Activated naive CD4-positive, alpha-beta T cell treated with anti-CD3 and anti-CD28 coated beads for 36 hours (primary cell): ENCODE results near the gene RBM22. TPM values are rescaled to one million over a fixed set of nuclear protein-coding genes. Genes with fewer than 3 reads are reported as not detected.

ENCODE experiments used
- CTCF ChIA-PET: fragments of 350-600 bp; sonication (Branson Sonifier 250); formaldehyde crosslinking; loops from one replicate; lab custom pipeline; 2021; ENCODE audit warnings: antibody characterized with exemption; lab: Charles Lee
- DNase-seq: peaks from one replicate; pipeline ENCODE4 v3.0.0-alpha.2; 2020
- H3K27ac Mint-ChIP-seq: one replicate; pipeline ENCODE4 v1.8.0; 2021; ENCODE audit warnings: mild to moderate bottlenecking, mixed read lengths
- H3K27me3 Mint-ChIP-seq: one replicate; pipeline ENCODE4 v1.8.0; 2021; ENCODE audit warnings: low read depth, mixed read lengths
- H3K36me3 Mint-ChIP-seq: one replicate; pipeline ENCODE4 v1.8.0; 2021; ENCODE audit warnings: low read depth, mixed read lengths
- H3K4me1 Mint-ChIP-seq: one replicate; pipeline ENCODE4 v1.8.0; 2021; ENCODE audit warnings: low read depth, mixed read lengths
- H3K4me3 Mint-ChIP-seq: one replicate; pipeline ENCODE4 v1.8.0; 2021; ENCODE audit warnings: mild to moderate bottlenecking, moderate library complexity, mixed read lengths
- H3K9me3 Mint-ChIP-seq: one replicate; pipeline ENCODE4 v1.8.0; 2021; ENCODE audit warnings: mixed read lengths
- intact Hi-C: fragments of 100-400 bp; cut with micrococcal nuclease; formaldehyde crosslinking; loops from one replicate; pipeline ENCODE4 v1.15.1; 2023
- total RNA-seq, 2 experiments: library from RNA; stranded (reverse); gene quantifications; one replicate each; pipeline ENCODE4 v1.2.3, GENCODE V29; 2021

The RBM22 gene
- total RNA-seq, 2 experiments from 2014 or later: 86.2 to 88.2 TPM

DNA sequence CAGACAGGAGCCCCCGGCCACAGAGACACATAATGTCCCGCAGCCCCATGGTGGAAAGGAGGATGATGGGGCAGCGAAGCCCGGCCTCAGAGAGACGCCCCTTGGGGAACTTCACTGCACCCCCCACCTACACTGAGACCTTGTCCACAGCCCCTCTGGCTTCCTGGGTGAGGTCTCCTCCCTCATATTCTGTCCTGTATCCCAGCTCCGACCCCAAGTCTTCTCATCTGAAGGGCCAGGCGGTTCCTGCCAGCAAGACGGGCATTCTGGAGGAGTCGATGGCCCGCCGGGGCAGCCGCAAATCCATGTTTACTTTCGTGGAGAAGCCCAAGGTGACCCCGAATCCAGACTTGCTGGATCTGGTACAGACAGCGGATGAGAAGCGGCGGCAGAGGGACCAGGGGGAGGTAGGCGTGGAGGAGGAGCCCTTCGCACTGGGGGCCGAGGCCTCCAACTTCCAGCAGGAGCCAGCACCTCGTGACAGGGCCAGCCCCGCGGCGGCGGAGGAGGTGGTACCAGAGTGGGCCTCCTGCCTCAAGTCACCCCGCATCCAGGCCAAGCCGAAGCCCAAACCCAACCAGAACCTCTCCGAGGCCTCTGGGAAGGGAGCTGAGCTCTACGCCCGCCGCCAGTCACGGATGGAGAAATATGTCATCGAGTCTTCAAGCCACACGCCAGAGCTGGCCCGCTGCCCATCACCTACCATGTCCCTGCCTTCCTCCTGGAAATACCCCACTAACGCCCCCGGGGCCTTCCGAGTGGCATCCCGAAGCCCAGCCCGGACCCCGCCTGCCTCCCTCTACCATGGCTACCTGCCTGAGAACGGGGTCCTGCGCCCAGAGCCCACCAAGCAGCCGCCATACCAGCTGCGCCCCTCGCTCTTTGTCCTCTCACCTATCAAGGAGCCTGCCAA is 51.5 kb downstream of the RBM22 start:
- intact Hi-C loops: no loop called here
- no peak for DNase-seq
- CTCF ChIA-PET: no interaction called here
- H3K4me3 Mint-ChIP-seq: no peak overlapping the region
- H3K36me3 Mint-ChIP-seq: no peaks in the 10 kb centered on the region
- H3K9me3 Mint-ChIP-seq: no peaks in the 10 kb centered on the region
- H3K27me3 Mint-ChIP-seq: no peaks in the 10 kb centered on the region
- H3K27ac Mint-ChIP-seq: no peak overlapping the region
- no peaks in the 10 kb centered on the region for H3K4me1 Mint-ChIP-seq

DNA sequence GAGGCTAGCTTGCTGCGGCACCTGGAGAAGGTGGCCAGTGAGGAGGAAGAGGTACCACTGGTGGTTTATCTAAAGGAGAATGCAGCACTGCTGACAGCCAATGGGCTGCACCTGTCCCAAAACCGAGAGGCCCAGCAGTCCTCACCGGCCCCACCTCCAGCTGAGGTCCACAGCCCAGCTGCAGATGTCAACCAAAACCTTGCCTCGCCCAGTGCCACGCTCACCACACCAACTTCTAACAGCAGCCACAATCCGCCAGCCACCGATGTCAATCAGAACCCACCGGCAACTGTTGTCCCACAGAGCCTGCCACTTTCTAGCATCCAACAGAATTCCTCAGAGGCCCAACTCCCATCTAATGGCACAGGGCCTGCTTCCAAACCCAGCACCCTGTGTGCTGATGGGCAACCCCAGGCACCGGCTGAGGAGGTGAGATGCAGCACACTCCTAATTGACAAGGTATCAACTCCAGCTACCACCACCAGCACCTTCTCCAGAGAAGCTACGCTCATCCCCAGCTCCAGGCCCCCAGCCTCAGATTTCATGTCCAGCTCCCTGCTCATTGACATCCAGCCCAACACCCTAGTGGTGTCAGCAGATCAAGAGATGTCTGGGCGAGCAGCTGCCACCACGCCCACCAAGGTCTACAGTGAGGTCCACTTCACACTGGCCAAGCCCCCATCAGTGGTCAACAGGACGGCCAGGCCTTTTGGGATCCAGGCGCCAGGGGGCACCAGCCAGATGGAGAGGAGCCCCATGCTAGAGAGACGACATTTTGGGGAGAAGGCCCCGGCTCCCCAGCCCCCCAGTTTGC is 52.4 kb downstream of the RBM22 start:
- CTCF ChIA-PET: interaction anchor here (0.6 kb wide), 1 partner anchor 544 kb away, joined by 3 read pairs; no protein-coding TSS in a partner anchor
- intact Hi-C loops: no loop called here
- no peaks in the 10 kb centered on the region for H3K36me3 Mint-ChIP-seq
- no peaks in the 10 kb centered on the region for H3K9me3 Mint-ChIP-seq
- no peaks in the 10 kb centered on the region for H3K27me3 Mint-ChIP-seq
- H3K4me3 Mint-ChIP-seq: no peak overlapping the region
- no peaks in the 10 kb centered on the region for H3K4me1 Mint-ChIP-seq
- no peak overlapping the region for H3K27ac Mint-ChIP-seq
- DNase-seq: no peak

DNA sequence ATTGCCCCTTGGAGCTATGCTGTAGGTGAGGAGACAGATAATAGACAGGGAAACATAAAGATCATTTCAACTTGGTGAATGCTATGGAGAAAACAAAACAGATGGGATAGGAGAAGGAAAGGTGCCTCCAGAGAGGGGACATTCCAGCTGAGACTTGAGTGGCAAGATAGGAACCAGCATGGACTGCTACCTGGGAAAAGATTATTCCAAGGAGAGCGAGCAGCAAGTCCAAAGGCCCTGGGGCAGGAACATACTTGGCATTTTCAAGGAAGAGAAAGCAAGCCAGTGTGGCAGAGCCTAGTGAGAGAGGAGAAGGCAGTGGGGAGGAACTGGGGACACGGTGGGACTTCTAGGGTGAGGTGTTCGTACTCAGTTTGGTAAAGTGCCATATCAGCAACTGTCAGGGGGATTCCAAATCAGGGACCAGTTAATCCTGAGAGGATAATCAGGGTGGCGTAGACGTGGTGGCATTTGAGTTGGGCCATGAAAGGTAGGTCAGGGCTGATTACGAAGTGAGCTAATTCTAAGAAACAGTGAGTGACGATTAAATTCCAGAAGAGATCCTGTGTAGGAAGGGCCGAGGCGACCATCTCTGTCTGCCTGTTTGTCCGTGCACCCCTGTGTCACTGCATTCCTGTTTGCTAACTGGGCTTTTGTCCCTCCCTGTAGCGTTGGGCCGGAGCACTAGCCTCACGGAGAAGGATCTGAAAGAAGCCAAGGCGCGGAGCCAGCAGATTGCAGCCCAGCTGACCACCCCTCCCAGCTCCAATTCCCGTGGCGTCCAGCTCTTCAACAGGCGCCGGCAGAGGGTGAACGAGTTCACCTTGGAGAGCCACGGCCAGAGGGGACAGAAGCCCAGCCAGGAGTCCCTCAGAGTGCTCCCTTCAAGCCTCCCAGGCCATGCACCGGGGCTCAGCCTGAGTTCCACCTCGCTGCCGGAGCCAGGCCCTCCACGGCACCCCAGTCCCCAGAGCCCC is 53.3 kb downstream of the RBM22 start:
- Mint-ChIP-seq H3K27me3 (no peaks in the 10 kb centered on the region), H3K36me3 (no peaks in the 10 kb centered on the region)

DNA sequence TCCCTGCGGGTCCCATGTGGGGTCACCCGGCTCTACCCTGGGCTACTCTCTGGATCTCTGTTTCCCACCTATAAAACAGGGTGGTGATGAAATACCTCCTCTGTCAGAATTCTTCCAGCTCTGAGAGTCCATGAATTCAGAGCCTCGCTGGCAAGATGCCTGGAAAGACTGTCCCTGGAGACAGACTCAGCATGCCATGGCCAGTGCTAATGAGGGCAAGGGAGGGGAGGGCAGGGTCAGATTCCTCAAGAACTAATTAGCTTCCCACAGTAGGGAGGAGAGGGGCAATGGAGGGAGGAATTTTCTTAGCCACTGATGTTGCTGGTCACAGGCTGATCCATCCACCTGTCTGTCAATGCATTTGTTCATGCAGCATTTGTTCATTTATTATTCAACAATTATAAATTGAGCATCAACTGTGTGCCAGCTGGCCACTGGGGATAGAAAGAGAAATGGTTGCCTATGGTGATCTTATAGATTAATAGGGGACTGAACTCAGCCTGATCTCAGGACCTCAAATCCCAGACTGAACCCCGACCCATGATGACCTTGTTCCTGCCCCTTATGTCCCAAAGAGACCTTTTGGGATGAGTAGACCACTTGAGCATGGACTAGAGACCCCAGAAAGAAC is 55.7 kb downstream of the RBM22 start:
- Mint-ChIP-seq H3K4me3 (no peak overlapping the region), H3K9me3 (no peaks in the 10 kb centered on the region), H3K4me1 (no peaks in the 10 kb centered on the region), H3K27me3 (no peaks in the 10 kb centered on the region), H3K27ac (no peak overlapping the region), H3K36me3 (no peaks in the 10 kb centered on the region)
- no peak for DNase-seq
- CTCF ChIA-PET: interaction anchor here (1.2 kb wide), 1 partner anchor 85 kb away, joined by 3 read pairs; no protein-coding TSS in a partner anchor
- intact Hi-C loops: no loop called here

More for the DNA sequence above, 53.3 kb downstream of the RBM22 start:
- Mint-ChIP-seq H3K4me1 (no peaks in the 10 kb centered on the region), H3K27ac (no peak overlapping the region), H3K4me3 (no peak overlapping the region), H3K9me3 (no peaks in the 10 kb centered on the region)
- no peak for DNase-seq
- CTCF ChIA-PET: interaction anchor here (0.7 to 1.0 kb wide), 2 partner anchors 9 to 10 kb away, joined by 3 to 4 read pairs; no protein-coding TSS in a partner anchor
- intact Hi-C loops: no loop called here

DNA sequence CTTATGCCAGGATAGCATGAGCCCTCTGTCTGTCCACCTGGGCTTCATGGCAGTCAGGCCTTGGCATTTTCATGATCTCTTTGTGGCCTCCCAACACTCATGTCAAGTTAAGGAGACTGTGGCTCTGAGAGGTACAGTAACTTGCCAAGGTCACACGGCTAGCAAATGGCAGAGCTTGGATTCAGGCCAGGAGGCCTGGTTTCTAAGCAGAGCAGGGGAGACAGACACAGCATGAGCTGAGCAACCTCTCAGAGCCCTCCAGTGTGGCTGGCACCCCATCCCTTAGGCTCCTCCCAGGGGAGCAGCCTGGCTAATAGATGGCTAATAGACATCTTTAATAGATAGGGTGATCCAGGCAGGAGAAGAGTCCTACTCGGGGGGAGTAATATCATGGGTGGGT is 56.3 kb downstream of the RBM22 start:
- Mint-ChIP-seq H3K4me1 (no peaks in the 10 kb centered on the region), H3K27ac (no peak overlapping the region), H3K4me3 (no peak overlapping the region), H3K27me3 (no peaks in the 10 kb centered on the region), H3K36me3 (no peaks in the 10 kb centered on the region), H3K9me3 (no peaks in the 10 kb centered on the region)
- intact Hi-C loops: no loop called here
- CTCF ChIA-PET: interaction anchor here (1.1 kb wide), 1 partner anchor 134 kb away, joined by 3 read pairs; the partner anchor contains the start of gene SMIM3
- no peak for DNase-seq

DNA sequence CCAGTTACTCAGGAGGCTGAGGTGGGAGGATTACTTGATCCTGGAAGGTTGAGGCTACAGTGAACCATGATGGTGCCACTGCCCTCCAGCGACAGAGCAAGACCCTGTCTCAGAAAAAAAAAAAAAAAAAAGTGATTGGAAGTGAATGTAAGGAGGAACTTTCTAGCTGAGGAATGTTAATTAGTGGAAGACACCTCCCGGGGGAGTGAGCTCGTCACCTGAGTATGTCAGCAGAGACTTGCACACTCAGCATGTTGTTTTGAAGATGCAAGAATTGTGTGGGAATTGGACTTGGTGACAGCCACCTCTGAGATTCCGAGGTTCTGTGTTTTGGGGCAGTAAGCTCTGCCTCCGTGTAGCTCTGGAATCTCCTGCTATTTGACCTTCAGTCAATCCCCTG is 56.8 kb downstream of the RBM22 start:
- CTCF ChIA-PET: interaction anchor here (1.1 to 1.3 kb wide), 2 partner anchors 11 to 135 kb away, joined by 3 to 4 read pairs; partner anchors contain the start of gene SMIM3
- intact Hi-C loops: no loop called here
- H3K36me3 Mint-ChIP-seq: no peaks in the 10 kb centered on the region
- H3K27me3 Mint-ChIP-seq: no peaks in the 10 kb centered on the region
- no peak overlapping the region for H3K4me3 Mint-ChIP-seq
- H3K9me3 Mint-ChIP-seq: no peaks in the 10 kb centered on the region
- no peaks in the 10 kb centered on the region for H3K4me1 Mint-ChIP-seq
- no peak overlapping the region for H3K27ac Mint-ChIP-seq
- DNase-seq: no peak

DNA sequence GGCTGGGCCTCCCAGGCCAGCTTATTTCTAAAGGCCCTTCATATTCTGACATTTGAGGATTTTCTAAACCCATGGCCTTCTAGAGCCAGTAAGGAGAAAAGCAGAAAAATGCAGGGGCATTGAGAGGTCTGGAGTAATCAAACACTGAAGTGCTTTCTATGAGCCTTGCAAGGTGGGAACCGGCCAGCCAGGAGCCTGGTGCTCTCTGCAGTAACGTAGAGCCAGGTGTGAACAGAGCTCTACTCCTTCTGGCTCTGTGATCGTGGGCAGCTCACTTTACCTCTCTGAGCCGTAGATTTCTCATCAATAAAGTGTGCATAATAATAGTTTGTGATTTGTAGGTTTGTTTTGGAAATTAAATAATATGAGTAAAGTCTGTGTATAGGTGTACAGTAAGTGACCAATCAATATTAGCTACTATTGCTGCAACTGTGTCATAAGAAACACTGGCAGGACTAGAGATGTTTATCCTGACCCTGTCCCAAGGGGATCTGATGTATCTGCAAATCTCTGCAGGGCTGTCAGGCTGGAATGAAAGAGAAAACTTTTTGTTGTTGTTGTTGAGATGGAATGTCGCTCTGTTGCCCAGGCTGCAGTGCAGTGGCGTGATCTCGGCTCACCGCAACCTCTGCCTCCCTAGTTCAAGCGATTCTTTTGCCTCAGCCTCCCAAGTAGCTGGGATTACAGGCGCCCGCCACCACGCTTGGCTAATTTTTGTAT is 57.7 kb downstream of the RBM22 start:
- no peak for DNase-seq
- Mint-ChIP-seq H3K4me1 (no peaks in the 10 kb centered on the region), H3K9me3 (no peaks in the 10 kb centered on the region), H3K27ac (no peak overlapping the region), H3K27me3 (no peaks in the 10 kb centered on the region), H3K36me3 (no peaks in the 10 kb centered on the region), H3K4me3 (no peak overlapping the region)
- CTCF ChIA-PET: interaction anchor here (0.6 to 1.3 kb wide), 4 partner anchors 12 to 680 kb away, joined by 3 to 4 read pairs (median 4); partner anchors contain the start of gene SMIM3
- intact Hi-C loops: no loop called here

DNA sequence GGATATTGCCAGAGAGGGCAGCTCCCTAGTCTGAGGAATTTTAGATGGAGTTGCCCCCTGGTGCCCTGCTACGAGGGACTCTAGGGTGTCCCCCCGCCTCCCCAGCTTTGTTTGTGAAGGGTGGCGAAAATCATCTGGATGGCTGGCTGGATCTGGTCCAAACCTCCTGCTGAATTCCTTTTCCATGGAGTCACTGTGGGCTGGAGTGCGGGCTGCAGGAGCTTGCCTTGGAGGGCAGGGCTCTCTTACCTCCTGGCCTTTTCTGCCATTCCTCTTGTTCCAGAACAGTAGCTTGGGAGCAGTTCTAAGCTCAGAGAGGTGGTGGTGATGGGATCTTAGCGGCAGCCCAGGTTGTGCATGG is 58.3 kb downstream of the RBM22 start:
- intact Hi-C loops: no loop called here
- CTCF ChIA-PET: interaction anchor here (1.2 to 1.3 kb wide), 2 partner anchors 12 to 15 kb away, joined by 4 read pairs; no protein-coding TSS in a partner anchor
- Mint-ChIP-seq H3K4me1 (no peaks in the 10 kb centered on the region), H3K27me3 (no peaks in the 10 kb centered on the region), H3K4me3 (no peak overlapping the region), H3K27ac (no peak overlapping the region), H3K9me3 (no peaks in the 10 kb centered on the region), H3K36me3 (no peaks in the 10 kb centered on the region)
- no peak for DNase-seq

DNA sequence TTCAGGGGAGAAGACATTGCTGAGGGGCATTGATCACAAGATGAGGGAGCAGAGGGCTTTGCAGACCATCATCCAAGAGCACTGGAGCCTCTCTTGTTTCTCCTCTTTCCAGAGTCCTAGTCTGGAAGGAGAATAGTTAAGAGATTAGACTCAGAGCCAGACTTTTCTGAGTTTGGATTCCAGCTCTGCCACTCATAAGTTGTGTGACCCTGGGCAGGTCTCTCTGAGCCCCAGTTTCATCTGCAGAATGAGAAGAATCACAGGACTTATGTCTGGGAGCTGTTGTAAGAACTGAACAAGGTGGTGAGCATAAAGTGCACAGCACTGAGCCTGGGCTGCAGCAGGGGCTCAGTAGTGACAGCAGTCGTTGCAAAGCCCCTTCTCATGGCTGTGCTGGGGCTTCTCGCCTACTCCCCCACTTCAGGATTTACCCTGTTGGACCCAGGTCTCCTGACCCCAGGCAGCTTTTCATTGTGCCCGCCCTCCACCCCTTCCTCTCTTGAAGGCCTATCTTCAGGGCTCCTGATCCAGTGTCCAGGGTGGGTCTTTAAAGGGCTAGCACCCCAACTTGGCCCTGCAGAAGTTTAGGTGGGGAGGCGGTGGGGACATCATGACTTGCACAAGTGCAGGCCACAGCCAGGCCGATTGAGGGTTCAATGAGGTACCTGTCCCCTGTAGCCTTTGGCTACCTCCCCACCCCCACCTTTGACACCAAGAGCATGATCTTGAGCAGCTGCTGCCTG is 58.9 kb downstream of the RBM22 start:
- H3K9me3 Mint-ChIP-seq: no peaks in the 10 kb centered on the region
- H3K27ac Mint-ChIP-seq: no peak overlapping the region
- H3K36me3 Mint-ChIP-seq: no peaks in the 10 kb centered on the region
- H3K27me3 Mint-ChIP-seq: peaks cover 3% of the 10 kb centered on the region
- H3K4me3 Mint-ChIP-seq: no peak overlapping the region
- H3K4me1 Mint-ChIP-seq: no peaks in the 10 kb centered on the region
- no peak for DNase-seq
- intact Hi-C loops: no loop called here
- CTCF ChIA-PET: interaction anchor here (1.2 kb wide), 1 partner anchor 15 kb away, joined by 4 read pairs; no protein-coding TSS in a partner anchor

DNA sequence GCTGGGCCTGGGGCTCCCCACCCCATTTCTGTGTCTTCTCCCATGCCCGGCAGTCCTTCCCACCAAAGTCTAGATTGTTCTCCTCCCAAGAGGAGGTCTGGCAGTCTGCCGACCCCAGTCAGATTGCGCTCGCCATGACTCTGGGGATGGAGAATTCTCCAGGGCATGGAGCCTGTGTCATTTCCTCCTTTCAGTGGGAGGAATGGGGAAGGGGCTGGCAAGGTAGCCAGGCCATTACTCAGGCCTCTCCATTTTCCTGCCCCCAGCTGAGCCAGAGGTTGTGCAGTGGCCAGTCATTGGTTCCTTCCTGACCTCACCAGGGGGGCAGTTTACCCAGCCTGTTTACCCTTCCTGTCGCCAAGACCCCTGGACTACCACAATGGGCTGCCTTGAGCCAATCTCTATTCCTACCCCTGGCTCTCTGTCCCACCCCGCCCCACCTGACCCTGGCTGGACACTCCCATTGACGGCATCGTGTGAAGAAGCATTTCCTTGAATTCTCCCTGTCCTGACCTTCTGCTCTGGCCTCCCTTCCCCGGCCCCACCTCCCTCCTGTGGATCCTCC is 59.8 kb downstream of the RBM22 start:
- Mint-ChIP-seq H3K4me3 (no peak overlapping the region), H3K36me3 (no peaks in the 10 kb centered on the region), H3K9me3 (no peaks in the 10 kb centered on the region), H3K4me1 (no peaks in the 10 kb centered on the region), H3K27ac (no peak overlapping the region), H3K27me3 (peaks cover 5% of the 10 kb centered on the region)
- CTCF ChIA-PET: no interaction called here
- intact Hi-C loops: no loop called here
- no peak for DNase-seq
